ENCODE data around the gene LPAR1.

DNA sequence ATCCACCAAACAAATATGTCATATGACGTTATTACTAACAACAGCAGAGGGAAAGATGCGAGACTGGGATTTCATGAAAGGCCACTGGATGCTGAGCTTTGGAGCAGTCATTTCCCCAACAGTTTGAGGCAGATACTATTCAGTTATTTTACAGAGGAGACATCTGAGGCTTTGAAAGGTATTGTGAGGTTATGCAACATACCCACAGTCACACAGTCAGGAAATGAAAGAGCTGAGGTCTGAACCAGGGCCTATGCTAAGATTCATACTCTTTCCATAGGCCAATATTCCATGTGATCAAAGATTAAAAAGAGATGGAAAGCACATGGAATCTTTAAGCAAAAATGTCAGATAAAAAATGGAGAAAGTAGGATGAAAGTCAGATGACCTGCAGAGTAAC is 63.0 kb downstream of the LPAR1 start:
- TF ChIP-seq POLR2AphosphoS5 (IDR thresholded peaks at IDR 0.05; ENCODE audit: low read depth, low read length) (no peak), PAX5 (IDR thresholded peaks at IDR 0.05; ENCODE audit: insufficient read depth, low read length, severe bottlenecking) (no peak), POLR2A (IDR thresholded peaks at IDR 0.05; ENCODE audit: low read depth, low read length) (no peak), SPI1 (IDR thresholded peaks at IDR 0.05; ENCODE audit: low read depth, low read length) (no peak), TAF1 (IDR thresholded peaks at IDR 0.05; ENCODE audit: low read depth, low read length) (no peak)

Data from GM12891 (cell line).